ENCODE results near the gene KCP.

KCP gene

DNA sequence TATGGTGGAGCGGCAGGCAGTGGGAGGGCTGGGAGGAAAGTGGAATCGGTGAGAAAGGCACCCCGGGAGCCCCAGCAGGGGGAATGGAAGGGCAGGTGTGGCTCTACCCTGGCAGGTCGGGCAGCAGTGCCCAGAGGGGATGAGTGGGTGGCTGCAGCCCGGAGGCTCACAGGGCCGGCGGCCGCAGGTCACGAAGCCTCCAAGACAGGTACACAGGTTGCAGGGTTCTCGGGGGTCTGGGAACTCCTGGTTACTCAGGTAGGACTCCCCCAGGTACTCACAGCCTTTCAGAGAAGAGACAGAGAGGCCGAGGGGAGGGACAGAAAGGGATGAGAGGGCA, 21.8 kb downstream of the KCP start:
- Histone ChIP-seq H3K36me3 (ENCODE audit: insufficient read depth, low read length) (no peaks in the 10 kb centered on the region), H3K9me3 (ENCODE audit: insufficient read depth, low read depth, low read length) (no peaks in the 10 kb centered on the region), H3K79me2 (ENCODE audit: insufficient read depth, low read length) (no peaks in the 10 kb centered on the region), H3K27me3 (ENCODE audit: insufficient read depth, low read length, poor library complexity, severe bottlenecking) (no peaks in the 10 kb centered on the region), H3K9ac (ENCODE audit: low read depth, low read length, poor library complexity, severe bottlenecking) (no peak overlapping the region), H4K20me1 (ENCODE audit: insufficient read depth, low read length, poor library complexity, severe bottlenecking) (no peaks in the 10 kb centered on the region), H3K4me1 (ENCODE audit: insufficient read depth, low read length, poor library complexity, severe bottlenecking) (no peaks in the 10 kb centered on the region), H3K9me2 (replicated peaks; ENCODE audit: low read depth, low read length) (no peaks in the 10 kb centered on the region), H2AFZ (ENCODE audit: low read length) (no peak overlapping the region), H3K4me3 (ENCODE audit: low read length, poor library complexity, severe bottlenecking) (no peak overlapping the region), H3K4me2 (ENCODE audit: low read depth, low read length, poor library complexity, severe bottlenecking) (no peak overlapping the region), H3F3A (ENCODE audit: low read depth) (no peaks in the 10 kb centered on the region)
- TF ChIP-seq CTCF (conservative IDR thresholded peaks at IDR 0.05; ENCODE audit: low read length), result no peak
- no peak for TF ChIP-seq EZH2phosphoT487 (IDR thresholded peaks at IDR 0.05; ENCODE audit: borderline replicate concordance)

DNA sequence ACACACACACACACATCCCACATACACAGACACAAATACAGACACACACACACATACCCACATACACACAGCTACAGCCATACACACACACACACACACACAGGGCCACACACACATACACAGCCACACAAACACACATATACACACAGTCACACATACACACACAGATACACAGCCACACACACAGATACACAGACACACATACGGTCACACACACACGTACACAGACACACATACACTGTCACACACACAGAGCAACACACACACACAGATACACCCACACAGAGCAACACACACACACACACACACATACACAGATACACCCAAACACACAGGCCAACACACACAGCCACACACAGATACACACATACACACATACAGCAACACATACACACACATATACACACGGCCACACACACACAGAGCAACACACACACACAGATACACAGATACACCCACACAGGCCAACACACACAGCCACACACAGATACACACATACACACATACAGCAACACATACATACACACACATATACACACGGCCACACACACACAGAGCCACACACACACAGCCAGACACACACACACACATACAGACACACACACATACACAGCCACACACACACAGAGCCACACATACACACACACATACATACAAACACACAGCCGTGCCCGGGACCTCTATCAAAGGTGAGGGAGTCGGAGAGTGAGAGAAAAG, 22.3 kb downstream of the KCP start:
- no peaks in the 10 kb centered on the region for H3K79me2 ChIP-seq (ENCODE audit: insufficient read depth, low read length)
- H3K36me3 ChIP-seq (ENCODE audit: insufficient read depth, low read length), result no peaks in the 10 kb centered on the region
- no peak overlapping the region for H3K4me2 ChIP-seq (ENCODE audit: low read depth, low read length, poor library complexity, severe bottlenecking)
- no peaks in the 10 kb centered on the region for H3K4me1 ChIP-seq (ENCODE audit: insufficient read depth, low read length, poor library complexity, severe bottlenecking)
- TF ChIP-seq CTCF (conservative IDR thresholded peaks at IDR 0.05; ENCODE audit: low read length) (no peak), EZH2phosphoT487 (IDR thresholded peaks at IDR 0.05; ENCODE audit: borderline replicate concordance) (no peak)
- H3K9me3 ChIP-seq (ENCODE audit: insufficient read depth, low read depth, low read length), result no peaks in the 10 kb centered on the region
- no peaks in the 10 kb centered on the region for H3K9me2 ChIP-seq (replicated peaks; ENCODE audit: low read depth, low read length)
- H2AFZ ChIP-seq (ENCODE audit: low read length), result no peak overlapping the region
- no peaks in the 10 kb centered on the region for H3F3A ChIP-seq (ENCODE audit: low read depth)
- H3K9ac ChIP-seq (ENCODE audit: low read depth, low read length, poor library complexity, severe bottlenecking), result no peak overlapping the region
- H3K27me3 ChIP-seq (ENCODE audit: insufficient read depth, low read length, poor library complexity, severe bottlenecking), result no peaks in the 10 kb centered on the region
- no peaks in the 10 kb centered on the region for H4K20me1 ChIP-seq (ENCODE audit: insufficient read depth, low read length, poor library complexity, severe bottlenecking)
- no peak overlapping the region for H3K4me3 ChIP-seq (ENCODE audit: low read length, poor library complexity, severe bottlenecking)

GRCh38 chr7:128887169-128888038, 23.1 kb downstream of the KCP start:
- Histone ChIP-seq H3K9me3 (ENCODE audit: insufficient read depth, low read depth, low read length) (no peaks in the 10 kb centered on the region), H3K4me1 (ENCODE audit: insufficient read depth, low read length, poor library complexity, severe bottlenecking) (no peaks in the 10 kb centered on the region), H3K4me2 (ENCODE audit: low read depth, low read length, poor library complexity, severe bottlenecking) (no peak overlapping the region), H3F3A (ENCODE audit: low read depth) (no peaks in the 10 kb centered on the region), H3K27me3 (ENCODE audit: insufficient read depth, low read length, poor library complexity, severe bottlenecking) (no peaks in the 10 kb centered on the region), H3K9me2 (replicated peaks; ENCODE audit: low read depth, low read length) (no peaks in the 10 kb centered on the region), H3K79me2 (ENCODE audit: insufficient read depth, low read length) (no peaks in the 10 kb centered on the region), H4K20me1 (ENCODE audit: insufficient read depth, low read length, poor library complexity, severe bottlenecking) (no peaks in the 10 kb centered on the region), H3K9ac (ENCODE audit: low read depth, low read length, poor library complexity, severe bottlenecking) (no peak overlapping the region), H3K36me3 (ENCODE audit: insufficient read depth, low read length) (no peaks in the 10 kb centered on the region), H2AFZ (ENCODE audit: low read length) (no peak overlapping the region; the same call in 1 of the 2 replicates), H3K4me3 (ENCODE audit: low read length, poor library complexity, severe bottlenecking) (no peak overlapping the region)
- TF ChIP-seq EZH2phosphoT487 (IDR thresholded peaks at IDR 0.05; ENCODE audit: borderline replicate concordance) (no peak), CTCF (conservative IDR thresholded peaks at IDR 0.05; ENCODE audit: low read length) (no peak)
